GM12891 (cell line): Measurements from ENCODE around the gene SLC6A20.

Experiments used
- PAX5 ChIP-seq: IDR thresholded peaks from 2 replicates; pipeline ENCODE4 v1.6.1; 2011; ENCODE audit warnings: low read length, moderate library complexity, mild to moderate bottlenecking; ENCODE audit not compliant: insufficient read depth, severe bottlenecking
- POLR2AphosphoS5 ChIP-seq: IDR thresholded peaks from 2 replicates; pipeline ENCODE4 v1.6.1; 2011; ENCODE audit warnings: low read depth, low read length, control low read depth
- POU2F2 ChIP-seq: IDR thresholded peaks from 2 replicates; pipeline ENCODE4 v1.6.1; 2011; ENCODE audit warnings: low read depth, mild to moderate bottlenecking, control low read depth, low read length, moderate library complexity
- TAF1 ChIP-seq: IDR thresholded peaks from 2 replicates; pipeline ENCODE4 v1.6.1; 2011; ENCODE audit warnings: low read depth, low read length, control low read depth

GRCh38 chr3:45795882-45796765 lies at the start of gene SLC6A20:
- TF ChIP-seq POU2F2: no peak
- no peak for TF ChIP-seq POLR2AphosphoS5
- TF ChIP-seq PAX5: no peak
- no peak for TF ChIP-seq TAF1
